Stimulated activated CD4-positive, alpha-beta T cell treated with anti-CD3 and anti-CD28 coated beads, TNF-alpha, amount 100 ng/mL, for 48 hours (primary cell): ENCODE data around the gene KRT20.

Experiments
- DNase-seq, 3 donors: peaks; one replicate each; pipeline ENCODE4 v3.0.0-alpha.2; 2020; ENCODE audit warnings: low read depth in 3 of 3

The KRT20 gene

GRCh38 chr17:40852364-40852763 lies 32.7 kb downstream of the KRT20 start:
- DNase-seq: no peak

GRCh38 chr17:40850293-40850972 lies 34.6 kb downstream of the KRT20 start:
- DNase-seq: no peak

GRCh38 chr17:40849723-40850122 lies 35.3 kb downstream of the KRT20 start:
- no peak for DNase-seq

- no peak for DNase-seq
These were observed 36.3 kb downstream of the KRT20 start for GRCh38 chr17:40848583-40849235.

- DNase-seq: no peak
These were observed 38.4 kb downstream of the KRT20 start for GRCh38 chr17:40846515-40847144.

GRCh38 chr17:40844671-40845107 lies 40.4 kb downstream of the KRT20 start:
- no peak for DNase-seq

- DNase-seq: no peak
These were observed 41.8 kb downstream of the KRT20 start for GRCh38 chr17:40843242-40843641.

- no peak for DNase-seq
These were observed 43.8 kb downstream of the KRT20 start for GRCh38 chr17:40841246-40841645.

- no peak for DNase-seq
These were observed 45.8 kb downstream of the KRT20 start for GRCh38 chr17:40839194-40839593.

GRCh38 chr17:40836020-40836419 lies 49.0 kb downstream of the KRT20 start:
- DNase-seq: no peak

GRCh38 chr17:40833882-40834281 lies 51.2 kb downstream of the KRT20 start:
- DNase-seq: no peak

- DNase-seq: no peak
These were observed 52.2 kb downstream of the KRT20 start for GRCh38 chr17:40832840-40833239.

GRCh38 chr17:40830085-40830776 lies 54.8 kb downstream of the KRT20 start:
- no peak for DNase-seq

GRCh38 chr17:40828454-40829044 lies 56.5 kb downstream of the KRT20 start:
- no peak for DNase-seq

- no peak for DNase-seq
These were observed 57.1 kb downstream of the KRT20 start for GRCh38 chr17:40827746-40828453.
